Measurements from ENCODE around the gene ZNF32.

DNA sequence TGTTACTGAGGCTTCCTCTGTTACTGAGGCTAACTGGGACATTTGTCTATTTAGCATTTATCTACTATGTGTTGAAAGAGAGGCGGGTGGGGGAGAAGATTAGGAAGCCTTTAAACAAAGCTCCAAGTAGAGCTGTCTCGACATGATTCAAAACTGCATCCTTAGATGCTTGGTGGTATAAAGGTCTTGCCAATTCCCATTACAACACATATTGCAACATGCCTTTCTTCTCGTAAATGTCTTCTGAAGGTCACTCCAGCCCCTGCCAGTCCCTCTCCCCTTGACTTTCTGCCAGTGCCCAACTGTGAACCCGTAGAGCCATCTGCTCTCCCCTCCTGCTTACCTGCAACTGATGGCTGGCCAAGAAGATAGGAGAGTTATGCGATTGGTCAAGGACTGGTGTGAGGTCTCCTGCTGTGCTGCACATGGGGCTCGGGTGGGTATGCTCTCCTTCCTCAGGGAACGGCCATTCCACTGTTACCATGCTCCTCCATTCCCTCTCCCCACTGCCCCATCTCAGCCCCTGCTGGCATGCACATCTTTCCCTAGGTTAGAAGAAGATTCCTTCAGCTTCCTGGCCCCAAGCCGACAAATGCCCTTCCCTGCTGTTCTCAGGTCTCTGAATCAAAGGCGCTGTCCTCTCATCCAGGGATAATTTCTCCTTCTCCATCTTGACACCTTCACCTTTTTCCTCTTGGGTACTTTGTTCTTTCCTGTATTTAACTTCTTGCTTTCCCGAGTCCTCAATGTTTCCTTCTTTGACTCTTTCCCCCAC is 43.6 kb upstream of the ZNF32 start:
- TF ChIP-seq, protein P1, sequence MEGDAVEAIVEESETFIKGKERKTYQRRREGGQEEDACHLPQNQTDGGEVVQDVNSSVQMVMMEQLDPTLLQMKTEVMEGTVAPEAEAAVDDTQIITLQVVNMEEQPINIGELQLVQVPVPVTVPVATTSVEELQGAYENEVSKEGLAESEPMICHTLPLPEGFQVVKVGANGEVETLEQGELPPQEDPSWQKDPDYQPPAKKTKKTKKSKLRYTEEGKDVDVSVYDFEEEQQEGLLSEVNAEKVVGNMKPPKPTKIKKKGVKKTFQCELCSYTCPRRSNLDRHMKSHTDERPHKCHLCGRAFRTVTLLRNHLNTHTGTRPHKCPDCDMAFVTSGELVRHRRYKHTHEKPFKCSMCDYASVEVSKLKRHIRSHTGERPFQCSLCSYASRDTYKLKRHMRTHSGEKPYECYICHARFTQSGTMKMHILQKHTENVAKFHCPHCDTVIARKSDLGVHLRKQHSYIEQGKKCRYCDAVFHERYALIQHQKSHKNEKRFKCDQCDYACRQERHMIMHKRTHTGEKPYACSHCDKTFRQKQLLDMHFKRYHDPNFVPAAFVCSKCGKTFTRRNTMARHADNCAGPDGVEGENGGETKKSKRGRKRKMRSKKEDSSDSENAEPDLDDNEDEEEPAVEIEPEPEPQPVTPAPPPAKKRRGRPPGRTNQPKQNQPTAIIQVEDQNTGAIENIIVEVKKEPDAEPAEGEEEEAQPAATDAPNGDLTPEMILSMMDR (IDR thresholded peaks at IDR 0.05): no peak
- no peak for TF ChIP-seq POLR2AphosphoS5 (IDR thresholded peaks at IDR 0.05)
- no peak for TF ChIP-seq POLR2A (IDR thresholded peaks at IDR 0.05; ENCODE audit: low read depth)
- no peak for TF ChIP-seq EP300 (IDR thresholded peaks at IDR 0.05)
